Activated CD8-positive, alpha-beta T cell treated with anti-CD3 and anti-CD28 coated beads for 36 hours (primary cell): ENCODE results near the gene RASEF. TPM values are rescaled to one million over a fixed set of nuclear protein-coding genes. Genes with fewer than 3 reads are reported as not detected.

ENCODE experiments used
- ATAC-seq: fragments of 200-7000 bp; cut with Tn5 transposase; one replicate; pipeline ENCODE4 v1.10.0; 2021; ENCODE audit warnings: mild to moderate bottlenecking, moderate library complexity
- CTCF ChIA-PET: fragments of 350-600 bp; sonication (Branson Sonifier 250); formaldehyde crosslinking; loops from one replicate; lab custom pipeline; 2021; ENCODE audit warnings: antibody characterized with exemption; lab: Charles Lee
- POLR2A ChIA-PET: fragments of 350-600 bp; sonication (Branson Sonifier 250); formaldehyde crosslinking; loops from one replicate; lab custom pipeline; 2021; ENCODE audit warnings: antibody characterized with exemption; lab: Charles Lee
- DNase-seq: peaks from one replicate; pipeline ENCODE4 v3.0.0-alpha.2; 2020
- H3K27ac Mint-ChIP-seq: one replicate; pipeline ENCODE4 v1.8.0; 2021; ENCODE audit warnings: mild to moderate bottlenecking, mixed read lengths
- H3K27me3 Mint-ChIP-seq: one replicate; pipeline ENCODE4 v1.8.0; 2021; ENCODE audit warnings: mixed read lengths
- H3K36me3 Mint-ChIP-seq: one replicate; pipeline ENCODE4 v1.8.0; 2021; ENCODE audit warnings: low read depth, mixed read lengths
- H3K4me1 Mint-ChIP-seq: one replicate; pipeline ENCODE4 v1.8.0; 2021; ENCODE audit warnings: low read depth, mixed read lengths
- H3K4me3 Mint-ChIP-seq: one replicate; pipeline ENCODE4 v1.8.0; 2021; ENCODE audit warnings: mild to moderate bottlenecking, moderate library complexity, mixed read lengths
- H3K9me3 Mint-ChIP-seq: one replicate; pipeline ENCODE4 v1.8.0; 2021; ENCODE audit warnings: mixed read lengths
- intact Hi-C: fragments of 100-400 bp; cut with micrococcal nuclease; formaldehyde crosslinking; loops from one replicate; pipeline ENCODE4 v1.10.0; 2022
- total RNA-seq, 2 experiments: library from RNA; stranded (reverse); gene quantifications; one replicate each; pipeline ENCODE4 v1.2.3, GENCODE V29; 2021
- TF ChIP-seq, protein P1 (sequence below): fragments of 200-600 bp; IDR thresholded peaks from one replicate; pipeline ENCODE4 v1.8.0; 2022; ENCODE audit warnings: antibody characterized with exemption, mild to moderate bottlenecking

RASEF gene
- total RNA-seq, 2 experiments from 2014 or later: not detected

DNA sequence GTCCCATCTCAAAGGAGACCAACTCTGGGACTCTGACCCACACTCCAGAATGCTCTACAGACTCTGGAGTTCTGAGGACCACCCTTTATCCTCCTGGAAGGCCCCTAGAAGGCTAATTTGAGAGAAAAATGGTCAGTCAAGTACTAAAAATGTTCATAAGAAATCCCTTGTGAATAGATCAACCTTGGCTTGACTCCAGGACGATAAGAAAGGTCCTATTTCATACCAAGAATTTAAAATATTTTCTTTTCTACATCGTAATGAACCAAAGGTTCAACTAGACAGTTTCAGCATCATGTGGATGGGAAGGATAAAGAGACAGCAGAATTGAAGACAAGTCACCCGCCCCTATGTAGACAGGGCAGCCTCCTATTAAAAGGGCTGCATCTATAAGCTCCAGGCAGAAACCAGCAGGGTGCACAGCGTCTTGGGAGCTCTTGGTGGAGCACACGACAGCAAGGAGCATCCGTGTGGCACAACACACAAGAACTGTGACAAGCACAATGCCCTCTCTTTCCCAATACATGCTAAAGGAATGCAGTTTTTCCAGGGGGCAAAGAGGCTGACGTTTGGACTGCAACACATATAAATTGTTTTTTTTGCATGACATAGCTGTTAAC is 38.3 kb downstream of the RASEF start:
- H3K4me1 Mint-ChIP-seq: no peaks in the 10 kb centered on the region
- no peak overlapping the region for H3K4me3 Mint-ChIP-seq
- H3K27me3 Mint-ChIP-seq: no peaks in the 10 kb centered on the region
- DNase-seq (no peak), ATAC-seq (no peak)
- ChIA-PET CTCF (no interaction called here), POLR2A (no interaction called here)
- intact Hi-C loops: no loop called here
- TF ChIP-seq, protein P1, sequence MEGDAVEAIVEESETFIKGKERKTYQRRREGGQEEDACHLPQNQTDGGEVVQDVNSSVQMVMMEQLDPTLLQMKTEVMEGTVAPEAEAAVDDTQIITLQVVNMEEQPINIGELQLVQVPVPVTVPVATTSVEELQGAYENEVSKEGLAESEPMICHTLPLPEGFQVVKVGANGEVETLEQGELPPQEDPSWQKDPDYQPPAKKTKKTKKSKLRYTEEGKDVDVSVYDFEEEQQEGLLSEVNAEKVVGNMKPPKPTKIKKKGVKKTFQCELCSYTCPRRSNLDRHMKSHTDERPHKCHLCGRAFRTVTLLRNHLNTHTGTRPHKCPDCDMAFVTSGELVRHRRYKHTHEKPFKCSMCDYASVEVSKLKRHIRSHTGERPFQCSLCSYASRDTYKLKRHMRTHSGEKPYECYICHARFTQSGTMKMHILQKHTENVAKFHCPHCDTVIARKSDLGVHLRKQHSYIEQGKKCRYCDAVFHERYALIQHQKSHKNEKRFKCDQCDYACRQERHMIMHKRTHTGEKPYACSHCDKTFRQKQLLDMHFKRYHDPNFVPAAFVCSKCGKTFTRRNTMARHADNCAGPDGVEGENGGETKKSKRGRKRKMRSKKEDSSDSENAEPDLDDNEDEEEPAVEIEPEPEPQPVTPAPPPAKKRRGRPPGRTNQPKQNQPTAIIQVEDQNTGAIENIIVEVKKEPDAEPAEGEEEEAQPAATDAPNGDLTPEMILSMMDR: no peak
- H3K36me3 Mint-ChIP-seq: no peaks in the 10 kb centered on the region
- H3K9me3 Mint-ChIP-seq: no peaks in the 10 kb centered on the region
- no peak overlapping the region for H3K27ac Mint-ChIP-seq

GRCh38 chr9:83023151-83023550 is 39.8 kb downstream of the RASEF start:
- Mint-ChIP-seq H3K4me1 (no peaks in the 10 kb centered on the region), H3K4me3 (no peak overlapping the region), H3K27ac (no peak overlapping the region), H3K9me3 (no peaks in the 10 kb centered on the region), H3K27me3 (no peaks in the 10 kb centered on the region), H3K36me3 (no peaks in the 10 kb centered on the region)
- intact Hi-C loops: no loop called here
- no peak for ATAC-seq
- no peak for DNase-seq
- CTCF ChIA-PET: no interaction called here
- POLR2A ChIA-PET: no interaction called here
- TF ChIP-seq, protein P1: no peak

DNA sequence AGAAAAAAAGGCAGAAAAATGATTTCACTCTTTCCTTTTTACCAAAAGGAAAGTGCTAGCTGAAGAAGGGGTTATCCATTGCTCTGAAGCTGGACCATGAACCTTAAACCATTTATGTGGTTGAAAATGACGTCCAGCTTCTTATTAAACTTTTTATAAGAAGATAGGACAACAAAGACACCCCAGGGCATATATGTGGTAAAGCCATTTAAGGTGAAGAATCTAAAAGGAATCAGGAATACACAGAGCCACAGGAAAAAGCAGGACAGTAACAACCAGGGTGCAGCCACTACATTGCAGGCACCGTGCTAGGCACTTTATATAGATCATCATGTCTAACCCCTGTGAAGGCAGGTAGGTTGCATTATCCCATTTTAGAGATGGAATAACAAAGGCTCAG is 42.1 kb downstream of the RASEF start:
- ChIA-PET CTCF (no interaction called here), POLR2A (no interaction called here)
- intact Hi-C loops: no loop called here
- DNase-seq: no peak
- no peak for ATAC-seq
- H3K4me1 Mint-ChIP-seq: no peaks in the 10 kb centered on the region
- TF ChIP-seq, protein P1: no peak
- no peak overlapping the region for H3K27ac Mint-ChIP-seq
- no peaks in the 10 kb centered on the region for H3K36me3 Mint-ChIP-seq
- H3K9me3 Mint-ChIP-seq: peaks cover 2% of the 10 kb centered on the region
- H3K4me3 Mint-ChIP-seq: no peak overlapping the region
- no peaks in the 10 kb centered on the region for H3K27me3 Mint-ChIP-seq

- TF ChIP-seq, protein P1: no peak
- DNase-seq: no peak
- no peak overlapping the region for H3K4me3 Mint-ChIP-seq
- no peak overlapping the region for H3K27ac Mint-ChIP-seq
- H3K36me3 Mint-ChIP-seq: no peaks in the 10 kb centered on the region
- intact Hi-C loops: no loop called here
- no peak for ATAC-seq
- POLR2A ChIA-PET: no interaction called here
- H3K4me1 Mint-ChIP-seq: no peaks in the 10 kb centered on the region
- no peaks in the 10 kb centered on the region for H3K27me3 Mint-ChIP-seq
- CTCF ChIA-PET: no interaction called here
- H3K9me3 Mint-ChIP-seq: peaks cover 2% of the 10 kb centered on the region
These were observed 42.6 kb downstream of the RASEF start for GRCh38 chr9:83020327-83020726.

DNA sequence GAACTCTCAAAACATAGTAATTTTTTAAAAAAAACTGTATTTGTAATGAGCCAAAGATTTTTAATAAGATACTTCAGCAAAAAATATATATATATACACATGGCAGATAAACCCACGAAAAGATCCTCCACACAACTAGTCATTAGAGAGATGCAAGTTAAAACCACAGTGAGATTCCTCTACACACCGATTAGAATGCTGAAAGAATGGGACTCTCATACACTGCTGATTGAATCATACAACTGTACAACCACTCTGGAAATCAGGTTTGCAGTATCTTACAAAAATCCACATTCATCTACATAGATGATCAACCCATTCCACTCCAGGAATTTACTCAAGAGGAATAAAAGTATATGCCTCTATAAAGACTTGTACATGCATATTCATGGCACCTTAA is 43.7 kb downstream of the RASEF start:
- no peak for ATAC-seq
- no peak for DNase-seq
- intact Hi-C loops: no loop called here
- no peak overlapping the region for H3K4me3 Mint-ChIP-seq
- peaks cover 2% of the 10 kb centered on the region for H3K9me3 Mint-ChIP-seq
- ChIA-PET POLR2A (no interaction called here), CTCF (no interaction called here)
- H3K27me3 Mint-ChIP-seq: peaks cover 5% of the 10 kb centered on the region
- no peaks in the 10 kb centered on the region for H3K36me3 Mint-ChIP-seq
- TF ChIP-seq, protein P1: no peak
- no peak overlapping the region for H3K27ac Mint-ChIP-seq
- H3K4me1 Mint-ChIP-seq: no peaks in the 10 kb centered on the region
